Testis (tissue), 2 donors: ENCODE measurements around the gene PRDM9.

Source experiments
- POLR2A ChIP-seq: fragments of 450-650 bp; IDR thresholded peaks from one replicate; pipeline ENCODE4 v1.6.1; 2017; ENCODE audit warnings: antibody characterized with exemption, mild to moderate bottlenecking, moderate library complexity
- TF ChIP-seq, protein P1 (sequence below), 3 experiments: fragments of 450-650 bp in 2 of 3; fragments of 200-600 bp in 1 of 3; sonication (generic) in 1 of 3; IDR thresholded peaks; one replicate each; pipeline ENCODE4 v1.5.1; 2016 to 2019; ENCODE audit warnings: antibody characterized with exemption in 3 of 3, mild to moderate bottlenecking in 2 of 3, moderate library complexity in 1 of 3

DNA sequence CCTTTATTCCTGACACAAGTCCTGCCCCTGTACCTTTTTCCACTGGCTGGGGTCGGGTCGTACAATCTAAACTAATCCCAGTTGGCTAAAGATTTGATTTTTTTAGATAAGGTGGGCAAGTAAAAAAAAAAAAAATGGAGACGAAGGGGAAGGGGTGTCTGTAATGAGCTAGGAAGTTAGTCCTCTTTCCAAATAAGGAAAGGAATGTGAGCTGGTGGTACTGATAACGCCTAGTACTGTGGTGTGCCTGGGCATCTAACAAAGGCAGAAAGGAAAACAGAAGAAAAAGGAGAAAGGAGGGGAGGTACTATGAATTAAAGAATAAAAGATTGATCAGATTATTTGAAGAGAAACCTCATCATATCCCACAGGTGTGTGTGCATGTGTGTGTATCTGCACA lies 21.3 kb downstream of the PRDM9 start:
- TF ChIP-seq, protein P1, sequence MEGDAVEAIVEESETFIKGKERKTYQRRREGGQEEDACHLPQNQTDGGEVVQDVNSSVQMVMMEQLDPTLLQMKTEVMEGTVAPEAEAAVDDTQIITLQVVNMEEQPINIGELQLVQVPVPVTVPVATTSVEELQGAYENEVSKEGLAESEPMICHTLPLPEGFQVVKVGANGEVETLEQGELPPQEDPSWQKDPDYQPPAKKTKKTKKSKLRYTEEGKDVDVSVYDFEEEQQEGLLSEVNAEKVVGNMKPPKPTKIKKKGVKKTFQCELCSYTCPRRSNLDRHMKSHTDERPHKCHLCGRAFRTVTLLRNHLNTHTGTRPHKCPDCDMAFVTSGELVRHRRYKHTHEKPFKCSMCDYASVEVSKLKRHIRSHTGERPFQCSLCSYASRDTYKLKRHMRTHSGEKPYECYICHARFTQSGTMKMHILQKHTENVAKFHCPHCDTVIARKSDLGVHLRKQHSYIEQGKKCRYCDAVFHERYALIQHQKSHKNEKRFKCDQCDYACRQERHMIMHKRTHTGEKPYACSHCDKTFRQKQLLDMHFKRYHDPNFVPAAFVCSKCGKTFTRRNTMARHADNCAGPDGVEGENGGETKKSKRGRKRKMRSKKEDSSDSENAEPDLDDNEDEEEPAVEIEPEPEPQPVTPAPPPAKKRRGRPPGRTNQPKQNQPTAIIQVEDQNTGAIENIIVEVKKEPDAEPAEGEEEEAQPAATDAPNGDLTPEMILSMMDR (IDR thresholded peaks at IDR 0.05) = no peak
- TF ChIP-seq POLR2A = no peak
